GM18508 (cell line): ENCODE results near the gene SHISA4.
"Not testable (repeated sequence)": the region's sequence is repeated elsewhere in the genome, so short reads cannot be mapped to it uniquely, and the experiment has no call there.

Experiments used
- ATAC-seq: cut with Tn5 transposase; IDR thresholded peaks from one replicate; pipeline ENCODE4 v1.9.1; 2021; ENCODE audit warnings: moderate number of reproducible peaks; ENCODE audit not compliant: insufficient read depth, unreplicated experiment

SHISA4 gene

GRCh38 chr1:201895913-201896807 is 7.5 kb downstream of the SHISA4 start:
- ATAC-seq, result no peak

GRCh38 chr1:201896951-201897391 is 8.3 kb downstream of the SHISA4 start:
- ATAC-seq, result no peak

- no peak for ATAC-seq
Measured at GRCh38 chr1:201898240-201898894, 9.7 kb downstream of the SHISA4 start.

GRCh38 chr1:201898992-201899391 is 10.3 kb downstream of the SHISA4 start:
- no peak for ATAC-seq

- no peak for ATAC-seq
Measured at GRCh38 chr1:201899683-201900429, 11.2 kb downstream of the SHISA4 start.

GRCh38 chr1:201900476-201900875 is 11.8 kb downstream of the SHISA4 start:
- ATAC-seq, result no peak

- not testable (repeated sequence) for ATAC-seq
Measured at GRCh38 chr1:201901036-201901435, 12.3 kb downstream of the SHISA4 start.

GRCh38 chr1:201902198-201902597 is 13.5 kb downstream of the SHISA4 start:
- no peak for ATAC-seq

GRCh38 chr1:201903135-201903534 is 14.4 kb downstream of the SHISA4 start:
- no peak for ATAC-seq

- no peak for ATAC-seq
Measured at GRCh38 chr1:201904579-201904978, 15.9 kb downstream of the SHISA4 start.

- ATAC-seq, result no peak
Measured at GRCh38 chr1:201905234-201905890, 16.7 kb downstream of the SHISA4 start.

GRCh38 chr1:201906336-201906735 is 17.6 kb downstream of the SHISA4 start:
- no peak for ATAC-seq

- no peak for ATAC-seq
Measured at GRCh38 chr1:201907621-201908020, 18.9 kb downstream of the SHISA4 start.

- ATAC-seq, result no peak
Measured at GRCh38 chr1:201911826-201912571, 23.3 kb downstream of the SHISA4 start.

- no peak for ATAC-seq
Measured at GRCh38 chr1:201912832-201913231, 24.1 kb downstream of the SHISA4 start.

GRCh38 chr1:201914456-201915235 is 25.9 kb downstream of the SHISA4 start:
- no peak for ATAC-seq

GRCh38 chr1:201916649-201917249 is 28.1 kb downstream of the SHISA4 start:
- no peak for ATAC-seq

GRCh38 chr1:201917362-201918033 is 28.8 kb downstream of the SHISA4 start:
- ATAC-seq, result no peak
